ENCODE data around the gene PRPSAP1. TPM values are rescaled to one million over a fixed set of nuclear protein-coding genes. Genes with fewer than 3 reads are reported as not detected.

Gene PRPSAP1
- total RNA-seq, 1 experiment from 2014 or later: 99.6 TPM

- in situ Hi-C loops (cut with HindIII; ENCODE audit: low pct_unique_long_range_greater_than_20kb, low sequenced_read_pairs): no loop called here
- H3K9me3 ChIP-seq (ENCODE audit: control insufficient read depth, insufficient read depth, low read depth, low read length): no peaks in the 10 kb centered on the region
- no peaks in the 10 kb centered on the region for H3K36me3 ChIP-seq (ENCODE audit: control insufficient read depth, insufficient read depth, low read length)
- no peak overlapping the region for H3K4me3 ChIP-seq (ENCODE audit: low read depth in 2 of 2, low read length in 2 of 2)
- no peaks in the 10 kb centered on the region for H3K4me1 ChIP-seq (ENCODE audit: control insufficient read depth, insufficient read depth, low read length)
- ChIA-PET CTCF (interaction anchor here (0.6 to 1.1 kb wide), 2 partner anchors 31 to 67 kb away, joined by 3 to 5 read pairs; no protein-coding TSS in a partner anchor), POLR2A (no interaction called here)
- ATAC-seq: no peak
- no peaks in the 10 kb centered on the region for H3K27me3 ChIP-seq (ENCODE audit: control insufficient read depth, insufficient read depth, low read length)
- no peak overlapping the region for H3K27ac ChIP-seq (ENCODE audit: low read length)
- no peak for DNase-seq (ENCODE audit: low read depth, low spot score)
- intact Hi-C loops (cut with micrococcal nuclease; ENCODE audit: unreplicated experiment): no loop called here
- TF ChIP-seq SIN3A (IDR thresholded peaks at IDR 0.05; ENCODE audit: borderline replicate concordance, insufficient read depth, low read depth, low read length) (no peak), TCF7L2 (IDR thresholded peaks at IDR 0.05; ENCODE audit: low read depth, low read length) (no peak), POLR2AphosphoS5 (IDR thresholded peaks at IDR 0.05; ENCODE audit: low read depth, low read length) (no peak)
- no TSS peak for BruUV-seq (replicated peaks)
These were observed 18.2 kb upstream of the PRPSAP1 start for GRCh38 chr17:76371656-76372628.

GRCh38 chr17:76370261-76370993 lies 16.7 kb upstream of the PRPSAP1 start:
- no peaks in the 10 kb centered on the region for H3K27me3 ChIP-seq (ENCODE audit: control insufficient read depth, insufficient read depth, low read length)
- DNase-seq (ENCODE audit: low read depth, low spot score) (no peak), ATAC-seq (peak; percentile 78)
- intact Hi-C loops (cut with micrococcal nuclease; ENCODE audit: unreplicated experiment) (no loop called here), in situ Hi-C loops (cut with HindIII; ENCODE audit: low pct_unique_long_range_greater_than_20kb, low sequenced_read_pairs) (no loop called here)
- H3K4me3 ChIP-seq (ENCODE audit: low read depth in 2 of 2, low read length in 2 of 2): no peak overlapping the region
- H3K36me3 ChIP-seq (ENCODE audit: control insufficient read depth, insufficient read depth, low read length): no peaks in the 10 kb centered on the region
- H3K27ac ChIP-seq (ENCODE audit: low read length): no peak overlapping the region
- H3K9me3 ChIP-seq (ENCODE audit: control insufficient read depth, insufficient read depth, low read depth, low read length): no peaks in the 10 kb centered on the region
- H3K4me1 ChIP-seq (ENCODE audit: control insufficient read depth, insufficient read depth, low read length): 0 out of 2 replicates have a peak, but pooled peaks cover 5% of the 10 kb centered on the region
- no TSS peak for BruUV-seq (replicated peaks)
- TF ChIP-seq REST (IDR thresholded peaks at IDR 0.05; ENCODE audit: insufficient read depth in 1 of 2, low read depth in 2 of 2, low read length in 1 of 2) (no peak), SIN3A (IDR thresholded peaks at IDR 0.05; ENCODE audit: borderline replicate concordance, insufficient read depth, low read depth, low read length) (no peak), CTCF (IDR thresholded peaks at IDR 0.05) (peak; percentile 82), POLR2AphosphoS5 (IDR thresholded peaks at IDR 0.05; ENCODE audit: low read depth, low read length) (no peak)
- ChIA-PET CTCF (interaction anchor here (0.7 to 1.5 kb wide), 7 partner anchors 8 to 268 kb away, joined by 3 to 10 read pairs (median 7); partner anchors contain the start of gene SPHK1), POLR2A (interaction anchor here (0.6 kb wide), 3 partner anchors 15 to 322 kb away, joined by 3 to 6 read pairs (median 3); no protein-coding TSS in a partner anchor)
